Loucy (cell line): ENCODE results near the gene TOR1B.
"Not testable (repeated sequence)": the region's sequence is repeated elsewhere in the genome, so short reads cannot be mapped to it uniquely, and the experiment has no call there.

Experiments used
- H2AFZ ChIP-seq: fragments of 200-600 bp; sonication (generic); 2 replicates; pipeline ENCODE4 v1.6.0; 2016; ENCODE audit warnings: antibody characterized with exemption, mild to moderate bottlenecking, low read length, moderate library complexity
- H3F3A ChIP-seq: fragments of 200-600 bp; 2 replicates; pipeline ENCODE4 v1.6.0; 2016; ENCODE audit warnings: antibody characterized with exemption, low read depth, mild to moderate bottlenecking
- H3K27me3 ChIP-seq: fragments of 200-600 bp; sonication (generic); 2 replicates; pipeline ENCODE4 v1.6.1; 2014; ENCODE audit warnings: low read length, mild to moderate bottlenecking; ENCODE audit not compliant: insufficient read depth, poor library complexity, severe bottlenecking
- H3K36me3 ChIP-seq: fragments of 200-600 bp; sonication (generic); 2 replicates; pipeline ENCODE4 v1.6.1; 2016; ENCODE audit warnings: low read length; ENCODE audit not compliant: insufficient read depth
- H3K4me1 ChIP-seq: fragments of 200-600 bp; sonication (generic); 2 replicates; pipeline ENCODE4 v1.5.1; 2014; ENCODE audit warnings: low read length, mild to moderate bottlenecking; ENCODE audit not compliant: insufficient read depth, poor library complexity, severe bottlenecking
- H3K4me2 ChIP-seq: fragments of 200-600 bp; sonication (generic); 2 replicates; pipeline ENCODE4 v1.6.0; 2014; ENCODE audit warnings: antibody characterized with exemption, low read length, low read depth, mild to moderate bottlenecking; ENCODE audit not compliant: poor library complexity, severe bottlenecking
- H3K4me3 ChIP-seq: fragments of 200-600 bp; sonication (generic); 2 replicates; pipeline ENCODE4 v1.5.1; 2014; ENCODE audit warnings: low read length, mild to moderate bottlenecking, mixed read lengths; ENCODE audit not compliant: poor library complexity, severe bottlenecking
- H3K79me2 ChIP-seq: fragments of 200-600 bp; sonication (generic); 2 replicates; pipeline ENCODE4 v1.6.1; 2014; ENCODE audit warnings: low read length; ENCODE audit not compliant: insufficient read depth
- H3K9ac ChIP-seq: fragments of 200-600 bp; sonication (generic); 2 replicates; pipeline ENCODE4 v1.6.0; 2014; ENCODE audit warnings: mild to moderate bottlenecking, low read depth, low read length, moderate library complexity; ENCODE audit not compliant: poor library complexity, severe bottlenecking
- H3K9me2 ChIP-seq: fragments of 200-600 bp; sonication (generic); replicated peaks from 2 replicates; pipeline ENCODE4 v1.6.1; 2016; ENCODE audit warnings: low read depth, low read length, mixed read lengths
- H3K9me3 ChIP-seq: fragments of 200-600 bp; sonication (generic); 2 replicates; pipeline ENCODE4 v1.6.1; 2014; ENCODE audit warnings: mild to moderate bottlenecking, antibody characterized with exemption, low read length, low read depth; ENCODE audit not compliant: insufficient read depth
- H4K20me1 ChIP-seq: fragments of 200-600 bp; sonication (generic); 2 replicates; pipeline ENCODE4 v1.6.0; 2014; ENCODE audit warnings: antibody characterized with exemption, low read length, mild to moderate bottlenecking; ENCODE audit not compliant: insufficient read depth, poor library complexity, severe bottlenecking
- EZH2phosphoT487 ChIP-seq: fragments of 200-600 bp; IDR thresholded peaks from 2 replicates; pipeline ENCODE4 v1.6.1; 2018; ENCODE audit warnings: antibody characterized with exemption, mild to moderate bottlenecking, moderate library complexity, borderline replicate concordance
- TF ChIP-seq, protein P1 (sequence below): fragments of 200-600 bp; sonication (generic); conservative IDR thresholded peaks from 2 replicates; pipeline ENCODE4 v1.5.1; 2014; ENCODE audit warnings: mild to moderate bottlenecking, antibody characterized with exemption, low read length

Gene TOR1B

DNA sequence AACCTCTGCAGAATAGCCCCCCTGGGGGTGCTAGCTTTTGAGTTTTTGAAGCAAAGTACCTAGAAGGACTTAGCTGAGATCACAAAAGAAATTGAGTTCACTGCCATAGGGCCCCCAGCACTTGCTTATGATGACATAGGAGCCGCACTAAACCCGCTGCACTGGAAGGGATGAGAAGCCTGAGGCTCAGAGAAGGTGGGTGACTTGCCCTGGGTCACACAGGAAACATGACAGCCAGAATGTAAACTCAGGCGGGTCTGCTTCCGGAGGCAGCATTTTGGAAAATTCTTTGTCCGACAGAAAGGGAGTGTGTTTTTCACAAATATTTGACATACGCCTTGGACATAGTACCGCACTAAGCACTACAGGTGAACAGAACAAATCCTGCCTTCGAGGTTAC is 8.4 kb upstream of the TOR1B start:
- H3K4me2 ChIP-seq = no peak overlapping the region
- H3K9me3 ChIP-seq = no peaks in the 10 kb centered on the region
- no peak overlapping the region for H3K9ac ChIP-seq
- no peaks in the 10 kb centered on the region for H3K9me2 ChIP-seq
- no peaks in the 10 kb centered on the region for H3K27me3 ChIP-seq
- no peak for TF ChIP-seq EZH2phosphoT487
- TF ChIP-seq, protein P1, sequence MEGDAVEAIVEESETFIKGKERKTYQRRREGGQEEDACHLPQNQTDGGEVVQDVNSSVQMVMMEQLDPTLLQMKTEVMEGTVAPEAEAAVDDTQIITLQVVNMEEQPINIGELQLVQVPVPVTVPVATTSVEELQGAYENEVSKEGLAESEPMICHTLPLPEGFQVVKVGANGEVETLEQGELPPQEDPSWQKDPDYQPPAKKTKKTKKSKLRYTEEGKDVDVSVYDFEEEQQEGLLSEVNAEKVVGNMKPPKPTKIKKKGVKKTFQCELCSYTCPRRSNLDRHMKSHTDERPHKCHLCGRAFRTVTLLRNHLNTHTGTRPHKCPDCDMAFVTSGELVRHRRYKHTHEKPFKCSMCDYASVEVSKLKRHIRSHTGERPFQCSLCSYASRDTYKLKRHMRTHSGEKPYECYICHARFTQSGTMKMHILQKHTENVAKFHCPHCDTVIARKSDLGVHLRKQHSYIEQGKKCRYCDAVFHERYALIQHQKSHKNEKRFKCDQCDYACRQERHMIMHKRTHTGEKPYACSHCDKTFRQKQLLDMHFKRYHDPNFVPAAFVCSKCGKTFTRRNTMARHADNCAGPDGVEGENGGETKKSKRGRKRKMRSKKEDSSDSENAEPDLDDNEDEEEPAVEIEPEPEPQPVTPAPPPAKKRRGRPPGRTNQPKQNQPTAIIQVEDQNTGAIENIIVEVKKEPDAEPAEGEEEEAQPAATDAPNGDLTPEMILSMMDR = no peak
- H2AFZ ChIP-seq = no peak overlapping the region
- no peaks in the 10 kb centered on the region for H4K20me1 ChIP-seq
- no peaks in the 10 kb centered on the region for H3K79me2 ChIP-seq
- H3K4me3 ChIP-seq = no peak overlapping the region
- no peaks in the 10 kb centered on the region for H3F3A ChIP-seq
- H3K4me1 ChIP-seq = peaks cover 4% of the 10 kb centered on the region
- H3K36me3 ChIP-seq = no peaks in the 10 kb centered on the region

DNA sequence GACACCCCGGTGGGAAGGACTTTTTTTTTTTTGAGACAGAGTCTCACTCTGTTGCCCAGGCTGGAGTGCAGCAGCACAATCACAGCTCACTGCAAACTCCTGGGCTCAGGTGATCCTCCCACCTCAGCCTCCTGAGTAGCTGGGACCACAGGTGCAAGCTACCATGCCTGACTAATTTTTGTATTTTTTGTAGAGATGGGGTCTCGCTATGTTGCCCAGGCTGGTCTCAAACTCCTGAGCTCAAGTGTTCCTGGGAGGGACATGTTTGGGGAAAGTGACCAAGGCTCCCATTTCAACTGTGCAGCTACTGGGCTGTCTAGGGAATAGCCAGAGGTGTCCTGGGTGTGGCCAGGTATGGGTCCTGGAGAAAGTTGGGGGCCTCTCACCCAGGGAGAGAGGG is 7.0 kb upstream of the TOR1B start:
- H3K4me3 ChIP-seq = not testable (repeated sequence)

DNA sequence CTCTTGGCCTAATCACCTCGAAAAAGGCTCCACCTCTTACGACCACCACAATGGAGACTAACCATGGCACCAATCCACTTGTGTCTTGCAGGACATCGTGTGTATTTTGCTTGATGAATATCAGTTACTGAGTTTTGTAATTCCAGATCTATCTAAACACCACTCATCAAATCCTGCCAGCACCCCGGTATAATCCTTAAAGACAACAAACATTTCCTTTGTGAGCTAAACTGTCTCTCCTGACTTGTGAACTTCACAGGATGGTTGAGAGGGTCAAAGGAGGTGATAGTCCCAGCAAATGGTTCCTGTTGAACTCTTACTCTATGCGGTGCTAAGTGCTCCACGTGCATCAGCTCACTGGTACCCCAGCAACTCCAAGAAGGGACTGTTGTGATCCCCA is 4.0 kb upstream of the TOR1B start:
- no peaks in the 10 kb centered on the region for H3F3A ChIP-seq
- H3K4me3 ChIP-seq = no peak overlapping the region
- no peaks in the 10 kb centered on the region for H3K36me3 ChIP-seq
- no peaks in the 10 kb centered on the region for H3K27me3 ChIP-seq
- no peak overlapping the region for H3K9ac ChIP-seq
- H3K4me2 ChIP-seq = no peak overlapping the region
- TF ChIP-seq, protein P1 = no peak
- TF ChIP-seq EZH2phosphoT487 = no peak
- no peaks in the 10 kb centered on the region for H3K9me3 ChIP-seq
- H3K4me1 ChIP-seq = peaks cover under 1% of the 10 kb centered on the region
- peaks cover 9% of the 10 kb centered on the region for H3K79me2 ChIP-seq
- H3K9me2 ChIP-seq = no peaks in the 10 kb centered on the region
- H2AFZ ChIP-seq = no peak overlapping the region
- H4K20me1 ChIP-seq = peaks cover 5% of the 10 kb centered on the region

More for the DNA sequence above, 7.0 kb upstream of the TOR1B start:
- not testable (repeated sequence) for H3K36me3 ChIP-seq, H3K4me1 ChIP-seq, H3K27me3 ChIP-seq, H3K4me2 ChIP-seq, H3K79me2 ChIP-seq, H3K9me2 ChIP-seq, H2AFZ ChIP-seq, H3K9ac ChIP-seq, H4K20me1 ChIP-seq, H3K9me3 ChIP-seq, H3F3A ChIP-seq

DNA sequence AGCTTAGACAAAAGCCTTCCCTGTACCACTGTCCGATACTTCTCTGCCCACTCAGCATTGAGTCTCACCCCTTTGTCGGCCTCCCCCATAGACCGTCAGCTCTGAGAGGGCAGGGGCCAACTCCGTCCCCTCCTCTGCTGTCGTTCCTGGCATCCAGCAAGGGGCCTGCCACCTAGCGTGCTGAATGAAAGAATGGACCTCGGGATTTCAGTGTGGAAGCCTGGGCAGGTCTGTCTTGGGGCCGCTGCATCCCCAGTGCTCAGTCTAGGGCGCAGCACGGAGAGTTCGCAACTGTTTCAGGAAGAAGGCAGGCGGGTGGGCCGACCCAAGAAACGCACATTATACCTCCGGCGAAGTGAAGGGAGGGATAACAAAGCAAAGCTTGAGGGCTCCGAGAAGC is 1.5 kb upstream of the TOR1B start:
- H3K79me2 ChIP-seq = peaks cover 17% of the 10 kb centered on the region
- TF ChIP-seq, protein P1 = no peak
- TF ChIP-seq EZH2phosphoT487 = no peak
- no peaks in the 10 kb centered on the region for H3K27me3 ChIP-seq
- no peaks in the 10 kb centered on the region for H3K36me3 ChIP-seq
- H3K9ac ChIP-seq = no peak overlapping the region
- no peak overlapping the region for H2AFZ ChIP-seq
- peaks cover 5% of the 10 kb centered on the region for H3K4me1 ChIP-seq
- no peak overlapping the region for H3K4me2 ChIP-seq
- H3F3A ChIP-seq = no peaks in the 10 kb centered on the region
- H4K20me1 ChIP-seq = peaks cover 7% of the 10 kb centered on the region
- H3K9me2 ChIP-seq = no peaks in the 10 kb centered on the region
- no peak overlapping the region for H3K4me3 ChIP-seq
- no peaks in the 10 kb centered on the region for H3K9me3 ChIP-seq
